Stimulated activated CD8-positive, alpha-beta memory T cell treated with anti-CD3 and anti-CD28 coated beads, Interleukin-7, amount 100 ng/mL, for 24 hours (primary cell): ENCODE measurements around the gene MEF2B.

ENCODE experiments used
- DNase-seq: peaks from one replicate; pipeline ENCODE4 v3.0.0-alpha.2; 2020; ENCODE audit warnings: low read depth

MEF2B gene

GRCh38 chr19:19098703-19099632, 71.1 kb downstream of the MEF2B start:
- DNase-seq = no peak

GRCh38 chr19:19098084-19098702, 71.9 kb downstream of the MEF2B start:
- DNase-seq = no peak

DNA sequence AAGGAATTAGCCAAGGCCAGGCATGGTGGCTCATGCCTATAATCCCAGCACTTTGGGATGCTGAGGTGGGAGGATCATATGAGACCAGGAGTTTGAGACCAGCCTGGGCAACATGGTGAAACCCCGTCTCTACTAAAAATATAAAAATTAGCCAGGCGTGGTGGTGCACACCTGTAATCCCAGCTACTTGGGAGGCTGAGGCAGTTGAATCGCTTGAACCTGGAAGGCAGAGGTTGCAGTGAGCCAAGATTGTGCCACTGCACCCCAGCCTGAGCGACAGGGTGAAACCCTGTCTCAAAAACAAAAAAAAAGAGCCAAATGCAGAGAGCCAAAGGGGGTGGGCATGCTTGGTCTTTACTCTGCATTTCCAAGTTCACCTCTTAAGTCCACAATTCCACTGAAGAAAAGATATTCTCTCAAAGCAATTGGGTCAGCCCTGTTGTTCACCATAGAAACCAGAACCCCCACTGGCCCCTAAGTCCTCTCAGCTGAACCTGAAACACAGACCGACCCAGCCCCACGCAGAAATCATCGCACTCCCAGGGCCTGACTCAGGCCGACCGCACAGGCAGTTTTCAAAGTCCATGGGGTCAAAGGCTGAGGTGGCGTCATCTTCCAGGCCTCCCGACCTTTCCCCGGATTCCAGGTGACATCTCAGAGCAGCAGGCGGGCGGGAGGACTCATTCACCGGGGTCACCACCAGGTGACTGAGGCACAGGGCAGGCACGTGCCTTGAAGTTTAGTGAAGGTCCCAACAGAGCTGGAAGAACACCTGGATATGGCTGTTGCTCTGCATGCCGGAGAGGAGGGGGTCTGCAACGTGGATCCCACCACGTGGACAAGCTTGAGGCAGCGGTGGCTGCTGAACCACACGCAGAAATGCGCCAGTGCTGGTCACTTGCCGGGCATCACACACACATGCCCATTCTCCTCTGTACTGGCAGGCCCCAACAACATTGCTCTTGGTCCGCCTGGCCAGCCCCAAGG, 73.1 kb downstream of the MEF2B start:
- DNase-seq = no peak

GRCh38 chr19:19095691-19096090, 74.4 kb downstream of the MEF2B start:
- no peak for DNase-seq
